Measurements from ENCODE around the gene RBM15B.

Gene RBM15B

DNA sequence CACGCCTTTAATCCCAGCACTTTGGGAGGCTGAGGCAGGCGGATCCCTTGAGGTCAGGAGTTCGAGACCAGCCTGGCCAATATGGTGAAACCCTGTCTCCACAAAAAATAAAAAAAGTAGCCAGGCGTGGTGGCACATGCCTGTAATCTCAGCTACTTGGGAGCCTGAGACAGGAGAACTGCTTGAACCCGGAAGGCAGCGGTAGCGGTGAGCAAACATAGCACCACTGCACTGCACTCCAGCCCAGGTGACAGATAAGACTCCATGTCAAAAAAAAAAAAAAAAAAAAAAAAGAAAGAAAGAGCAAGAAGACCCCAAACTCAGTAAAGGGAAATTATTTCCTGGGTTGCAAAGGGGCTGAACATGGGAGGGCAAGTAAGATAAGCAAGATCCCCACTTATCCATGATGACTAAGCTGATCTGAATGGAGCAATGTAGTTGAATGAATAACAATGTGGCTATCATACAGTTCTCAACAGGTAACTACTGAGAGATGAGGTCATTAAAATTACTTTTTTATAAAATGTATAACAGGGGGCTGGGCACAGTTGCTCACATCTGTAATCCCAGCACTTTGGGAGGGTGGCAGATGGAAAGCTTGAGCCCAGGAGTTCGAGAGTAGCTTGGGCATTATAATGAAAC lies 46.0 kb downstream of the RBM15B start:
- FAIRE-seq, result no peak
- no peak for DNase-seq (ENCODE audit: insufficient read length, low spot score)

DNA sequence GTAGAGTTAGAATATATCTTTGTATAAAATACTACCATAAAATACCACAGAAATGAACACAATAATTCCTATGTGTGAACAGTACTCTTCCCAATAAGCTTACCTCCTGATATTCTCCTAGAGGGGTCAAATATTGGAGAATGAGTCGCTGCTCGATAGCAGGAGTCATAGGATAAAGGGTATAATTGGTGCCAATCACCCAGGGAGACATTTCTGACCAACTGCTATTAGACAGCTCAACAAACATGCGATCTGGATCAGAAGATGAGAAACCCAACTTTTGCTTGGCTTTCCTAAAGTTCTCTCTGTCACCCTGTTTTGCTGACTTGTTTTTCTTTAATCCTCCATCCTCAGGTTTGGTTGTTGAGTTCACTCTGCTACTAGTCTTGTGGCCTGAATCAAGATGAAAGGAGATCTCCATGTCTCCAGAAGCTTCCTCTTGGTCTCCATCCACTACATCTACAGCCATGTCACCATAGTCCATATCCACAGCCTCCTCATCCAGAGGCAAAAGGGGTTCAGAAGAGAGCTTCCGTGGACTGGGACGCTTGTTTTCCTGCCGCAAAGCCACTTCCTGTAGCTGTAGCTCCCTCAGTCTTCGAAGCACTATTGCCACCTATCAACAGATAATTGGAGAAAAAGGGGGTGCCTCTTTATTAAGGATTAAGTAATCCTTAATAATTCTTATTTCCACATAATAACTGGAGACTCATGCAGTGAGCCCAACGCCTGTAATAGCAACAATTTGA lies 50.4 kb downstream of the RBM15B start:
- FAIRE-seq, result no peak
- no peak for DNase-seq (ENCODE audit: insufficient read length, low spot score)

DNA sequence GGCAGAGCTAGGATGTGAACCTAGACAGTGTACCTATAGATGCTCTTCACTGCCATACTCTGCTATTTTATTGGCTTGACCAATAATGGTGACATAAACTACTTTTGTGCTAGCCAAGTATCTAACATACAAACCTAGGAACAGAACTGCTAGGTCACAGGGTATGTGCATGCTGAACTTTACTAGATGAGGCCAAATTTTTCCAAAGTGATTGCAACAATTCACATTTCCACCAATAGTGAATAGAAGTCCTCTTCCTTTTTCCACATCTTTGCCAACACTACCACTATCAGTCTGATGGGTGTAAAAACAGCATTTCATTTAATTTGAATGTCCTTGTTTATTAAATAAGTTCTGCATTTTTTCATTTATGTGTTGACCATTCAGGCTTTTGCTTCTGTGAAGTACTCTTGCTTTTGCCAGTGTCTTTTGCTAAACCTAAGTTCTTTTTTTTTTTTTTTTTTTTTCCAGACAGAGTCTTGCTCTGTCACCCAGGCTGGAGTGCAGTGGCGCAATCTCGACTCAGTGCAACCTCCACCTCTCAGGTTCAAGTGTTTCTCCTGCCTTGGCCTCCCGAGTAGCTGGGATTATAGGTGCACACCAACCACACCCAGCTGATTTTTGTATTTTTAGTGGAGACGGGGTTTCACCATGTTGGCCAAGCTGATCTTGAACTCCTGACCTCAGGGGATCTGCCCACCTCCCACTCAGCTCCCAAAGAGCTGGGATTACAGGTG lies 54.6 kb downstream of the RBM15B start:
- no peak for DNase-seq (ENCODE audit: insufficient read length, low spot score)
- no peak for FAIRE-seq

Measured in GM19239 (cell line).